Fibroblast of gingiva (primary cell): ENCODE results near the gene LRG1.
"Not testable (repeated sequence)": the region's sequence is repeated elsewhere in the genome, so short reads cannot be mapped to it uniquely, and the experiment has no call there.

Experiments used
- DNase-seq: peaks from one replicate; pipeline ENCODE4 v3.0.0-alpha.2; 2011; ENCODE audit warnings: low read depth

Gene LRG1

GRCh38 chr19:4575267-4576015 is 35.6 kb upstream of the LRG1 start:
- DNase-seq, result peak; percentile 92

GRCh38 chr19:4573682-4574081 is 33.8 kb upstream of the LRG1 start:
- DNase-seq, result no peak

GRCh38 chr19:4571305-4571917 is 31.6 kb upstream of the LRG1 start:
- no peak for DNase-seq

DNA sequence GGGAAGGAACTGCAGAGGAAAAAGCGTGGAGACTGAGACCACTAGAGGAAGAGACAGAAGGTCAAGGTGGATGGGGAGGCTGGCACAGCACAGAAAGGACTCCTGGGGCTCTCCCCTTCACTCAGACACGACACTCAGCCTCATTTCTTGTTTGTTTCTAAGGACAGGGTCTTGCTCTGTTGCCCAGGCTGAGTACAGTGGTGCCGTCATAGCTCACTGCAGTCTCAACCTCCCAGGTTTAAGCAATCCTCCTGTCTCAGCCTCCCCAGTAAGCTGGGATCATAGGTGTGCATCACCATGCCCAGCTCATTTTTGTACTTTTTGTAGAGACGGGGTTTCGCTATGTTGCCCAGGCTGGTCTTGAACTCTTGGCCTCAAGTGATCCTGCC is 31.1 kb upstream of the LRG1 start:
- no peak for DNase-seq

GRCh38 chr19:4570402-4570801 is 30.6 kb upstream of the LRG1 start:
- no peak for DNase-seq

DNA sequence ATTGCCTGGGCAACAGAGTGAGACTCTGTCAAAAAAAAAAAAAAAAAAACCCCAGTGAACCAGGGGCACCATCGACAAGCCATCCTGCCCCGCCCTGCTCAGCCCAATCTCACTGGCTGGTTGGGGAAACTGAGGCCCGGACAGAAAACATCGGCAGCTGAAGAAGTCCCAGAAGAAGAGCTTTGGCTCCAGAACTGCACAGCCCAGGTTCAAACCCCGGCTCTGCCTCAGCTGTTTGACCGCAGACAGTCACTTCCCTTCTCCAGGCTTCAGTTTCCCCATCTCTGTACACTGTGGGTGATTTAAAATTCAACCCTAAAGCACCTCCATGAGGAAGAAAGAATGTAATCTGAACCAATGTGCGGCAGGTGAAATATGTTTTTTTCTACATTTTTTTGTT is 29.1 kb upstream of the LRG1 start:
- no peak for DNase-seq

GRCh38 chr19:4567584-4568071 is 27.8 kb upstream of the LRG1 start:
- no peak for DNase-seq

GRCh38 chr19:4566402-4567051 is 26.7 kb upstream of the LRG1 start:
- no peak for DNase-seq

DNA sequence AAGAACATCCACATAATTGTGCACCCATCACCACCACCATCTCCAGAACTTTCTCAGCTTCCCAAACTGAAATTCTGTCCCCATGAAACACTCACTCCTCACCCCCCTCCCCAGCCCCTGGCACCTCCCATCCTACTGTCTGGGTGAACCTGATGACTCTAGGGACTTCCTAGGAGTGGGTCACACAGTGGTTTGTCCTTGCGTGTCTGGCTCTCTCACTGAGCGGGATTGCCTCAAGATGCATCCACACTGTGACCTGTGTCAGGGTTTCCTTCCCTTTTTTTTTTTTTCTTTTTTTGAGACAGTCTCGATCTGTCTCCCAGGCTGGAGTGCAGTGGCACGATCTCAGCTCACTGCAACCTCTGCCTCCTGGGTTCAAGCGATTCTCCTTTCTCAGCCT is 23.7 kb upstream of the LRG1 start:
- not testable (repeated sequence) for DNase-seq

DNA sequence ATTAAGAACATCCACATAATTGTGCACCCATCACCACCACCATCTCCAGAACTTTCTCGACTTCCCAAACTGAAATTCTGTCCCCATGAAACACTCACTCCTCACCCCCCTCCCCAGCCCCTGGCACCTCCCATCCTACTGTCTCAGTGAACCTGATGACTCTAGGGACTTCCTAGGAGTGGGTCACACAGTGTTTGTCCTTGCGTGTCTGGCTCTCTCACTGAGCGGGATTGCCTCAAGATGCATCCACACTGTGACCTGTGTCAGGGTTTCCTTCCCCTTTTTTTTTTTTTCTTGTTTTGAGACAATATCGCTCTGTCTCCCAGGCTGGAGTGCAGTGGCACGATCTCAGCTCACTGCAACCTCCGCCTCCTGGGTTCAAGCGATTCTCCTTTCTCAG is 22.2 kb upstream of the LRG1 start:
- not testable (repeated sequence) for DNase-seq

- no peak for DNase-seq
These were observed 19.7 kb upstream of the LRG1 start, which contains the start of gene SEMA6B for GRCh38 chr19:4559569-4559968. Gene SEMA6B (minus strand): TSS chr19:4559684. CDS start chr19:4558457, 1,227 bp downstream.

GRCh38 chr19:4557971-4558941 is 18.4 kb upstream of the LRG1 start:
- no peak for DNase-seq

DNA sequence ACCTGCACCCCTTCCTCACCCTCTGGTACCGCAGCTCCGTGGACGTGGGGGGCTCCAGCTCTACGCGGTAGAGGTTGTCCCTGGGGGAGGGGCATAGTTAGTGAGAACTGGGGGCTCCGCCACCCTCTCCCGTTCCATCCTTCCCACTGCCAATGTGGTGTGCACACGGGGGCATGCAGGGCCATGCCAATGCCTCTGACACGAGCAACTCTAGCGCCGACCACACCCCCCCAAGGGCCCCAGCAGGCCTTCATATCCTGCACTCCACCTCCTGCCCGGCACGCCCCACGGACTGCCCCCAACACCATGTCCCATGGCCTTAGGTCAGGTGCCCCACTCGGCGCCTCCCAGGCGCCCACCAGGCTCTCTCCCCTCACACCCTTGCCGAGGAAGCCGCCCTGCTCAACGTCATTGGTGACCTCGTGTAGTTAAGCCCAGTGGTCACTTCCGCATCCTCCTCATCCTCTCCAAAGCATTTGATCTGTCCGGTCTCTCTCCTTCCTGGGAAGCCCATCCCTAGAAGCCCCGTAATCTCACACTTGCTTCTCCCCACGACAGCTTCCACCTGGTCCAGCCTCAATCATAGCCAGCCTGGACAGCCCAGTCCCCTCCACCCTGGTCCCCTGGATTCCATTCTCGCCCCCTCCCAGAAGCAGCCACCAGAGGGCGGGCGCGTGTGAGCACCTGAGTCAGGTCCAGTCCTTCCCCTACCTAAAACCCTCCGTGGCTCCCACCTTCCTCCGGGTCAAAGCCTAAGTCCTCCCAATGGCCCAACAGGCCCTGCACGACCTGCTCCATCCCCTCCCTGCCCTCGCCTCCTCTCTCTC is 17.5 kb upstream of the LRG1 start:
- no peak for DNase-seq

- no peak for DNase-seq
These were observed 16.8 kb upstream of the LRG1 start for GRCh38 chr19:4556597-4557127.

DNA sequence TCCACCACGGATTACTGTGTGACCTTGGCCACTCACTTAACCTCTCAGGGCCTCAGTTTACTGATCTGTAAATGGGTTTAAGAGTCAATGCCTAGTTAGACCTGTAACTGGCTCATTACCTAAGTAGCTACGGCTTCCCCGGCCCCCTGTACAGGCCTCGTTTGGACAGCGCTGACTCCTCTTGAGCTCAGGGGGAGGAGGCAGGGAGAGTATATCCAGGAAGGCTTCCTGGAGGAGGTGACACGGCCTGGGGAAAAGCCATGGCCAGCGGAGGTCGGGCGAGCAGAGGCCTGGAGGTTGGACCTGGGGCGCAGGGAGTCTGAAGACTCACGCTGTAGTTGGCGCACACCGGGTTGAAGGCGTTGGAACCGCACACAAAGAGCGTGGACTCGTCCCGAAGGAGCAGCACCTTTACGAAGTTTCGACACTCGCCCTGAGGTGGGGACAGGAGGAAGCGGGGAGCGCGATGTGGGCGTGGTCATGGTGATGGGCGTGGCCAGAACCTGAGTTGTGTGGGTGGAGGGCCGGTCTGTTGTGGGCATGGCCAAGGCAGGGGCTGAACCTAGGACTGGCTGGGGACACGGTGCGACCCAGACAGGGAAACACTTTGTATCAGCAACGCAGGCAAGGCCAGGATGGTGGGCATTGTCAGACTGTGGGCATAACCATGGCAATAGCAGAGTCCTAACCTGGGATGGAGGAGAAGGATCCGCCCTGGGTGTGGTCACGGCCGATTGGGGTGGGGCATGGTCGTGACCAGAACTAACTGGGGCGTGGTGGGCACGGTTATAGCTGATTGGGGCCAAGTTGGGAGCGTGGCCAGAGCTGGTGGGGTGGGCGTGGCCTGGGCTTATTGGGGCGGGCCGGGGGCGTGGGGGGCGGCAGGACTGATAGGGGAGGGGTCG is 16.1 kb upstream of the LRG1 start:
- DNase-seq, result no peak

DNA sequence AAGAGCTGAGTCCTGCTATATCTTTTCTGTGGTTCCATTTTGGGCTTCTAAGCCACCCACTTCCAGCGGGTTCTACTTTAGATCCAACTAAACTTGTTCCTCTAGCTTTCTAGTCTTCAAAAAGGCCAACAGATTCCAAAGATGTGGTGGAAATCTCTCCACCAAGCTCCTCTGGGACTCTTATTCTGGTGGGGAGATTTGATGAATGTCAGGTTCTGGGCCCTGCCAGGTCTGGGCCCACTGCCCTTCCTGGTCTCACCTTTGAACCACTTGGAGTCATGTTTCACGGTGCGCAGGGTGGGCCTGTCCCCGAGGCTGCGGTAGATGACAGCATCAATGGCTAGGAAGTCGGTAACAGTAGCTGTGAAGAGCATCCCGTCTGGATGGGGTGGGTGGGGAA is 14.9 kb upstream of the LRG1 start:
- no peak for DNase-seq

- DNase-seq, result no peak
These were observed 13.9 kb upstream of the LRG1 start for GRCh38 chr19:4553775-4554174.

- DNase-seq, result no peak
These were observed 13.4 kb upstream of the LRG1 start for GRCh38 chr19:4553092-4553695.

- DNase-seq, result no peak
These were observed 12.6 kb upstream of the LRG1 start for GRCh38 chr19:4552525-4552819.
